ENCODE data around the gene YOD1. TPM values are rescaled to one million over a fixed set of nuclear protein-coding genes. Genes with fewer than 3 reads are reported as not detected.

YOD1 gene
- total and polyA plus RNA-seq, 10 of the 15 experiments (the other 5 are each of a cell fraction or from before 2014, with no cell fraction given): 2.1 to 7.9 (median 5.0) TPM

GRCh38 chr1:207072233-207072632, 21.2 kb upstream of the YOD1 start:
- CTCF ChIA-PET: interaction anchor here (1.4 to 10.2 kb wide), 3 partner anchors 8 to 23 kb away, joined by 3 to 131 read pairs (median 11); partner anchors contain the start of genes PFKFB2 and YOD1
- ATAC-seq (no peak), FAIRE-seq (no peak), DNase-seq (ENCODE audit: low read depth, low spot score) (no peak)
- Histone ChIP-seq H3K27me3 (replicated peaks in 1 of 2; ENCODE audit: control insufficient read depth in 2 of 2, insufficient read depth in 2 of 2, low read length in 1 of 2) (no peaks in the 10 kb centered on the region), H3K27ac (ENCODE audit: control insufficient read depth, insufficient read depth) (no peak overlapping the region), H3K79me2 (ENCODE audit: control insufficient read depth, insufficient read depth, low read length) (no peaks in the 10 kb centered on the region), H3K9me3 (replicated peaks; ENCODE audit: control insufficient read depth, insufficient read depth, low read length) (no peaks in the 10 kb centered on the region), H3K36me3 (ENCODE audit: control insufficient read depth in 2 of 2, insufficient read depth in 2 of 2, low read length in 1 of 2) (no peaks in the 10 kb centered on the region), H3K4me3 (no peak overlapping the region), H4K20me1 (ENCODE audit: control insufficient read depth, insufficient read depth) (no peaks in the 10 kb centered on the region), H3K9ac (ENCODE audit: control insufficient read depth, insufficient read depth, low read length) (no peak overlapping the region), H2AFZ (ENCODE audit: control insufficient read depth, low read depth, low read length) (no peak overlapping the region), H3K4me1 (ENCODE audit: control insufficient read depth, insufficient read depth, low read length) (peaks cover 12% of the 10 kb centered on the region), H3K4me2 (ENCODE audit: control insufficient read depth, insufficient read depth) (no peak overlapping the region)
- in situ Hi-C loops (cut with MboI) (no loop called here), intact Hi-C loops (cut with micrococcal nuclease; ENCODE audit: unreplicated experiment) (no loop called here)
- POLR2A ChIA-PET: no interaction called here
- no TSS peak for BruUV-seq (replicated peaks)
- WGBS (ENCODE audit: insufficient coverage, insufficient replicate concordance, low lambda C conversion rate, missing lambda C conversion rate): 82% methylated on average over 8 of the region's 8 CpGs
- RAD21 ChIA-PET (ENCODE audit: unreplicated experiment): interaction anchor here (1.4 to 1.5 kb wide), 2 partner anchors 140 to 359 kb away, joined by 3 to 4 read pairs; no protein-coding TSS in a partner anchor
- SMC1A ChIA-PET (ENCODE audit: uncharacterized antibody, unreplicated experiment): interaction anchor here (1.3 to 7.7 kb wide), 2 partner anchors 24 to 68 kb away, joined by 3 to 66 read pairs; partner anchors contain the start of gene YOD1
- no peak for TF ChIP-seq ZNF207 (IDR thresholded peaks at IDR 0.05; ENCODE audit: borderline replicate concordance)
- TF ChIP-seq HDAC6 (IDR thresholded peaks at IDR 0.05; ENCODE audit: unreplicated experiment): no peak
- no peak for TF ChIP-seq CBX5 (IDR thresholded peaks at IDR 0.05; ENCODE audit: low read depth)
- TF ChIP-seq ZNF687 (IDR thresholded peaks at IDR 0.05): no peak
- TF ChIP-seq SP1 (IDR thresholded peaks at IDR 0.05; ENCODE audit: low read depth, low read length): no peak
- TF ChIP-seq TCF3 (IDR thresholded peaks at IDR 0.05; ENCODE audit: borderline replicate concordance, insufficient read depth, low read depth, low read length): no peak
- no peak for TF ChIP-seq E2F4 (IDR thresholded peaks at IDR 0.05; ENCODE audit: low read depth, low read length)
- TF ChIP-seq BACH1 (IDR thresholded peaks at IDR 0.05; ENCODE audit: borderline replicate concordance): no peak
- TF ChIP-seq E2F8 (IDR thresholded peaks at IDR 0.05; ENCODE audit: low read depth, partially characterized antibody): no peak
- TF ChIP-seq RAD21 (IDR thresholded peaks at IDR 0.05; ENCODE audit: insufficient read depth, low read depth, low read length): no peak
- TF ChIP-seq SUPT20H (IDR thresholded peaks at IDR 0.05; ENCODE audit: borderline replicate concordance, control insufficient read depth, low read depth, low read length): no peak
- no peak for TF ChIP-seq ATF3 (IDR thresholded peaks at IDR 0.05; ENCODE audit: borderline replicate concordance, extremely low read depth, low read depth, low read length)
- TF ChIP-seq USF2 (IDR thresholded peaks at IDR 0.05; ENCODE audit: borderline replicate concordance, low read depth, low read length): no peak
- no peak for TF ChIP-seq SMARCA5 (IDR thresholded peaks at IDR 0.05)
